Stimulated activated CD4-positive, alpha-beta T cell treated with anti-CD3 and anti-CD28 coated beads, Interleukin-4, amount 100 ng/mL, for 1 hour (primary cell): Measurements from ENCODE around the gene DRAXIN.

ENCODE experiments used
- DNase-seq: peaks from one replicate; pipeline ENCODE4 v3.0.0-alpha.2; 2020

DRAXIN gene

GRCh38 chr1:11658542-11658941 is 33.0 kb upstream of the DRAXIN start:
- DNase-seq = no peak

GRCh38 chr1:11659748-11660147 is 31.8 kb upstream of the DRAXIN start:
- DNase-seq = no peak

- DNase-seq = no peak
Observed at GRCh38 chr1:11661103-11661502, 30.4 kb upstream of the DRAXIN start.

GRCh38 chr1:11664336-11665065 is 27.0 kb upstream of the DRAXIN start:
- peak; percentile 56 for DNase-seq

- DNase-seq = no peak
Observed at GRCh38 chr1:11668516-11668915, 23.0 kb upstream of the DRAXIN start.

GRCh38 chr1:11670747-11671146 is 20.8 kb upstream of the DRAXIN start:
- no peak for DNase-seq

GRCh38 chr1:11671205-11671543 is 20.3 kb upstream of the DRAXIN start:
- no peak for DNase-seq

GRCh38 chr1:11671544-11672286 is 19.8 kb upstream of the DRAXIN start:
- no peak for DNase-seq

- DNase-seq = no peak
Observed at GRCh38 chr1:11673089-11673769, 18.3 kb upstream of the DRAXIN start.

- no peak for DNase-seq
Observed at GRCh38 chr1:11674488-11674887, 17.0 kb upstream of the DRAXIN start.

- no peak for DNase-seq
Observed at GRCh38 chr1:11675325-11675724, 16.2 kb upstream of the DRAXIN start.

GRCh38 chr1:11676386-11677103 is 15.0 kb upstream of the DRAXIN start:
- DNase-seq = no peak

GRCh38 chr1:11678442-11678841 is 13.1 kb upstream of the DRAXIN start:
- DNase-seq = no peak

- no peak for DNase-seq
Observed at GRCh38 chr1:11680270-11681070, 11.0 kb upstream of the DRAXIN start.

GRCh38 chr1:11681071-11681771 is 10.3 kb upstream of the DRAXIN start, which contains the start of gene MAD2L2:
TSS of gene MAD2L2 (minus strand) at chr1:11681148. CDS start at chr1:11680601, 547 bp downstream.
- peak; percentile 93 for DNase-seq

GRCh38 chr1:11682287-11682771 is 9.2 kb upstream of the DRAXIN start:
- no peak for DNase-seq

- DNase-seq = no peak
Observed at GRCh38 chr1:11682799-11683198, 8.7 kb upstream of the DRAXIN start.

GRCh38 chr1:11684070-11684469 is 7.4 kb upstream of the DRAXIN start:
- DNase-seq = no peak

- DNase-seq = no peak
Observed at GRCh38 chr1:11685210-11685752, 6.2 kb upstream of the DRAXIN start.

- no peak for DNase-seq
Observed at GRCh38 chr1:11688506-11688905, 3.0 kb upstream of the DRAXIN start.
